ENCODE measurements around the gene HSD17B1.
"Not testable (repeated sequence)": the region's sequence is repeated elsewhere in the genome, so short reads cannot be mapped to it uniquely, and the experiment has no call there.

HSD17B1 gene

GRCh38 chr17:42552736-42553135 is at the start of gene HSD17B1:
HSD17B1 (plus strand) TSS chr17:42552923; CDS start chr17:42552934, 11 bp downstream.
- not testable (repeated sequence) for DNase-seq

- DNase-seq = no peak
Observed at GRCh38 chr17:42502926-42503325, 49.8 kb upstream of the HSD17B1 start.

DNA sequence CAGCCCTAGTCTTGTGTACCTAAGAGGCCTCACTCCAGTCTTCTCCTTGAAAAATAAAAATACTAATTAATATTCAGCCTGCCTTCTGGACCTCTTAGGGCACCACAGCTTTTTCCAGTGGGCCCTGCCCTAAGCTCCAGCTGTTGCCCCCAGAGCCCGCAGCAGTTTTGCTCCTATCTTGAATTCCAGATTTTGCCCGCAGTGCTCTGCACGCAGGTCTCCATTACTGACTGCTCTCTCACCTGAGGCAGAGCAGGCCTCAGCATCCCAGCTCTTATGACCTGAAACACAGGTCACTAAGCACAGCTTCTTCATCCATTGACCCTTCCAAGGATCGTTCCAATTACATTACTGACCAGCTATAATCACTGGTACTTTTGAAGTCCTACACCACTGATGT is 45.1 kb upstream of the HSD17B1 start:
- no peak for DNase-seq

DNA sequence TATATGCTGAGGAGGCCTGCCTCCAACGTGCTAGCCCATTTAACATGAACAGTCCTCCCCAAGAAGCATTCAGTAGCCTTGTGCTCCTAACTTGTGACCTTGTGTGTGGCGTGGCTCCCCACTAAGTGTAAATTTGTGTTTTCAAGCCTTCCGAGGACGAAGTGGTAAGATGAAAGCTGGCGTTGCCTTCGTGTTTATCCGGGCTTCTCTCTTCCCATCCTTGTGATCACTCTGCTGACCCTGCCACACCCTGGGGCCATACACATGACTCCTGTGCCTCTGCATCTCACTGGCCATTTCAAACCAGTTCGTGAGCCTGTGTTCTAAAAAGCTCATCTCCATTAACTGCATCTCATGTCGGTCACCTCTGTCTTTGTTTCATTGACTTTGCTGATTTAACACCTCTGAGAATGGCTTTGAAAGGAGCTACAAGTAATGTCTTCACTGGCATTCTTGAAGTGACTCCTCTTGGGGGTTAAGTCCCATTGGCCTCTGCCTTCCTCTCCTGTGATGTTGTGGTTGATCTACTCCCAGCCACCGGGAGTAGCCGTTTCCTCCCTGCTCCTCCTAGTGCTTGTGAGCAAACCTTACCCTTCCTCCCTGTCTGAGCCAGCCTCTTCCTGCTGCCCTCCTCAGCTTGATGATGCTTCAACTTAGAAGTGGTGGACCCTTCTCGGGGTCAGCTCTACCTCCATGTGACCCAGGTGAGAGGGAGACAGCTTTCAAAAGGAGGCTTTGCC is 44.1 kb upstream of the HSD17B1 start:
- DNase-seq = no peak

DNA sequence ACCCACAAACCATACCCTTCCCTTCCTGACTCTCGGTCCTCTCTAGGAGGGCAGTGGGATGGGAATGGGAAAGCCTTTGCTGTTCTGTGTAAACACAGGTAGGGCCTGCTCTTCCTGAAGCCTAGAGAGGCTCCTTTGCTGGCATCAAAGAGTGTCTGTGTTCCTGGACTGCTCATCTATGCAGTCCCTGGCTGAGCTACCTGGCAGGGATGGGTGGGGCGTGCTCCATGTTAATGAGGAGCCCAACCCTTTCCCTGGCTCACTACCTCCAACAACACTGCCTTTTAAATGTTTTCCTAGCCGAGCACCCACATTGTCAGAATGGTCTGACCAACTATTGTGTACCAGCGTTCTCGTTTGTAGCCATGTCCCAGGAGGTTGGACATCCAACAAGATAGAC is 43.3 kb upstream of the HSD17B1 start:
- DNase-seq = no peak

DNA sequence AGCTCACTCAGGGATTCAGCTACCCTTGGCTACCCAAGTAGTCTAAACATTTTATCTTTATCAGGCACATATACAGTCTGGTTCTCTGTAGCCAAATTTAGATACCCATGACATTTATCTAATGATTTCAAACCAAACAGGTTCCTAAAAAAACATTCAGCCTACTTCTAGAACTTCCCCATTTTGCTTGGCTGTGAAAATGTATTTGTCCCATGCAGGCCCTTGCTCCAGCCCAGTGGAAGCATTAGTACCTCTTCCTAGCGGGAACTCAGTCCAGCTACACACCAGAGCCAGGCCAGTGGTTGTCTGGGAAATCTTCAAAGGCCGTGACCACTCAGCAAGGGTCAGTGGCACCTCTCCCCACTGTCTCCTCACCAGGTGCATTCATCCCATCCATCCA is 42.9 kb upstream of the HSD17B1 start:
- no peak for DNase-seq

DNA sequence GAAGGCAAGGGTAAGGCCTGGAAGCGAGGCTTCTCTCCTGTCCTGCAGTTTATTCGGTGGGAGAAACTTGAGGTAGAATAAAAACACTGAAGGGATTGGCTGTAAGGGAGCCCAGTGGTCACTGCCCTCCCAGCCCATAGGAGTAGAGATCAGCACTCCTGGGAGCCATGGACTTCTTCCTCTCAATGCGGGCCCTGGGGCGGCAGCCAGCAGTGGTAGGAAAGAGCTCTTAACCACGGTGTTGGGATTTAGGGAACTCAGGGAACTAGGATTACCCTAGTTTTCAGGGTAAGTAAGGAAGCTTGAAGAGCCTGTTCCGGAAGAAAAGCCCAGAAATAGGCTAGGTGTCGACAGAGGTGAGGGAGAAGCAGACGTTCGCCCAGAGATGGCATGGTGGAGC is 40.5 kb upstream of the HSD17B1 start:
- no peak for DNase-seq

GRCh38 chr17:42512733-42513251 is 39.9 kb upstream of the HSD17B1 start:
- DNase-seq = no peak

- no peak for DNase-seq
Observed at GRCh38 chr17:42513686-42514085, 39.0 kb upstream of the HSD17B1 start.

GRCh38 chr17:42514279-42514678 is 38.4 kb upstream of the HSD17B1 start:
- DNase-seq = no peak

GRCh38 chr17:42514867-42515266 is 37.9 kb upstream of the HSD17B1 start:
- no peak for DNase-seq

- DNase-seq = peak; percentile 86
Observed at GRCh38 chr17:42517516-42517915, 35.2 kb upstream of the HSD17B1 start.

- DNase-seq = peak; percentile 84
Observed at GRCh38 chr17:42518046-42518754, 34.5 kb upstream of the HSD17B1 start.

DNA sequence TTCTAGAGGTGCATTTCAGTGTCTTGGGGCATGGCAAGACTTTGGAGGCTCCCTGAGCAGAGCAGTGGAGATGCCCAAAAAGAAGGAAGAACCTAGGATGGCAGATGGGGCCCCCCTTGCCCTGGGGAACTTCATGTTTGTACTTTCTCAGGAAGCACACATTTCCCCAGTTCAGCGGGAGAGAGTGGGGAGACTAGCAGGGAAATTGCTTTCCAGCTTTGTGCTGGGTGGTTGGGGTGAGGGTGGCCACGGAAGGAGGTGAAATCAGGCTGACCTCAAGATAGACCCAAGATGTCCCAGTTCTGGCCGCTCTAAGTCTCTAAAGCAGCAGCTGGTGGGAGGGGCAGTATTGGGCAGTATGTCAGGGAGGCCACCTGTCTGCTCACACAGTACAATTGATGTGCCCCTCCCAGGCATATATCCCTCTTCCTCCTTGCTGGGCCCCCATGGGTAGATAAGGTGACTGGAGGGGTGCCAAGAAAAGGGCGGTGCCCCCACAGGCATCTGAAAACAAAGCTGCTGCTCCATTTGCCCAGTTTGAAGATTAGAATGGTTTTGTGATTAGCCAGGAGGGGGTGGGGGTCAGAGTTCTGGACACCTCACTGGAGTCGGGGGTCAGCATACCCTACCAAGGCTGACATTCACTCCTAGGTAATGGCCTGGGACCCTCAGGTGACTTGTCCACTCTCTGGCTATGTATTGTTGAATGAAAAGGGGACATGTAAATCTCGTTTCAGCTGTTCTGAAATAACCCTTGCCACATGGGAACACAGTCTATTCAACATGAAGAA is 33.8 kb upstream of the HSD17B1 start:
- DNase-seq = peak; percentile 75

DNA sequence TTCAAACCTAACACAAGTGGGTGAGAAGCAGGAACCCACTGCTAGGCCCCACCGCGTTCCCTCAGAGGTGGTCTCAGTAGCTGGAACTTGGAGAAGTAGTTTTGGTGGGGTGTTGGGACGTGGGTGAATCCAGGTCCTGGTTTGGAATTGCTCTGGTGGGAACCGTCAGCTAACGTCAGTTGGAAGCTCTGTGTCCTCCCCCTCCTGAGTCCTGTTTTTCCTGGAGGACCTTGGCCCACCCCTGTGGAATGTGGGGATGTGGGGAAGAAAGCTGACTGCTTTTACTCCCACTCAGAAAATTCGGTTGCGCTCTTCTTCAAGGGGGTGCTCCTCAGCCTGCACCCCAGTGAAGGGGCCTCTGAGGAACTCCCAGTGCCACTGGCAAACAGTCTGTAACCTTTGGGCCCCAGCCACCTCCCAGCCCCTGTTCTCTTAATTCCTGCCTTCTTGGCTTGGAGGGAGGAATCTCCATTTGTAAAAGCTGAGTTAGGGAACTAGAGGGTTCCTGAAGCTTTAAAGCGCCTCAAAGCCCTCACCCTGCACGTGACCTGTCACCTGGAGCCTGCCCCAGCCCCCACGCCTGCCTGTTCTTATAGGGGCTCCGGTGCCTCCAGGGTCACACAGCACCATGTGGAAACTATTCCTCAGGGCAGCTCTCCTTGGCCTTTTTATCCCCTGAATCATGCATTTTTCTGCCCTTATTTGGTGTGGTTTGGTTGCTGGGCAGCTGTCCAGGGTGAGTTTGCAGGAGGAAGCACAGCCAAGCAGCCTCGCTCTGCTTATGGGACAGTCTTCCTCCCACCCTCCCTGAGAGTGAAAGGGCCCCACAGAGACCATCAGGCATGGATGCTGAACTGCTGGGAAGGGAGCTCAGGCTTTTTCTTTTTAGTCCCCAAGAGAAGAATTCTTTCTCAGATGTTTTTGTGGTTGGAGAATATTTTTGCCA is 32.9 kb upstream of the HSD17B1 start:
- DNase-seq = peak; percentile 96

GRCh38 chr17:42520540-42520951 is 32.2 kb upstream of the HSD17B1 start:
- peak; percentile 59 for DNase-seq

DNA sequence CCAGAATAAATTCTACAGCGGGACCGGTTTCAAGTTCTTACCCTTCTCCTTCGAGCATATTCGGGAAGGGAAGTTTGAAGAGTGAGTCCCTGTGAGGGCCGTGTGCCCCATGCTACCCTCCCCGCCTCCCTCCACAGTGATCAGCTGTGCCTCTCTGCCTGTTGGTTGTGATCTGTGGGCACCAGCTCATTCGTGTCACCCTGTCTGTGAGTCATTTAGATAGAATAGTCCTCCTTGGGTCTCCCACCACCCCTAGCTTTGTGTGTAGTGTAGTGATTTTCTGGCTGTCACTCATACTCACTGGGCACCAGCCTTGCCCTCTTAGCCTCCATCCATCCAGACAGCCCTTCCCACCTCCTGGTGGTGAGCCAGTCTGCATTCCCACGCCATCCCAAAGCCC is 31.7 kb upstream of the HSD17B1 start:
- DNase-seq = peak; percentile 27

GRCh38 chr17:42521666-42522262 is 31.0 kb upstream of the HSD17B1 start:
- DNase-seq = peak; percentile 36

GRCh38 chr17:42522263-42522790 is 30.4 kb upstream of the HSD17B1 start:
- DNase-seq = no peak

GRCh38 chr17:42522798-42523278 is 29.9 kb upstream of the HSD17B1 start:
- no peak for DNase-seq

- DNase-seq = no peak
Observed at GRCh38 chr17:42525221-42525620, 27.5 kb upstream of the HSD17B1 start.
